Mononuclear cell (primary cell): Measurements from ENCODE around the gene PLEKHA7. TPM values are rescaled to one million over a fixed set of nuclear protein-coding genes. Genes with fewer than 3 reads are reported as not detected.

Experiments used
- H3K27me3 ChIP-seq: 2 replicates; pipeline ENCODE4 v1.6.0; 2011; ENCODE audit warnings: low read length, control low read depth; ENCODE audit not compliant: insufficient read depth
- H3K4me1 ChIP-seq: 2 replicates; pipeline ENCODE4 v1.5.1; 2011; ENCODE audit warnings: mild to moderate bottlenecking, low read length, control low read depth; ENCODE audit not compliant: insufficient read depth
- H3K4me3 ChIP-seq: 2 replicates; pipeline ENCODE4 v1.5.1; 2011; ENCODE audit warnings: mild to moderate bottlenecking, low read length, moderate library complexity
- H3K9me3 ChIP-seq: 2 replicates; pipeline ENCODE4 v1.5.1; 2011; ENCODE audit warnings: low read depth, mild to moderate bottlenecking, control low read depth, low read length
- total RNA-seq: library from RNA; depleted of rRNA; stranded (reverse); fragments of >200 nt; gene quantifications from one replicate; pipeline ENCODE4 v1.2.3, GENCODE V29; 2012

Gene PLEKHA7
- total RNA-seq, 1 donor: 1.7 TPM

- Histone ChIP-seq H3K9me3 (no peaks in the 10 kb centered on the region), H3K4me3 (no peak overlapping the region), H3K4me1 (peaks cover 17% of the 10 kb centered on the region), H3K27me3 (no peaks in the 10 kb centered on the region)
Measured at GRCh38 chr11:16781936-16782919, 232.0 kb downstream of the PLEKHA7 start.

- H3K4me3 ChIP-seq: no peak overlapping the region
- peaks cover 17% of the 10 kb centered on the region for H3K4me1 ChIP-seq
- H3K27me3 ChIP-seq: no peaks in the 10 kb centered on the region
- H3K9me3 ChIP-seq: no peaks in the 10 kb centered on the region
Measured at GRCh38 chr11:16780698-16781550, 233.3 kb downstream of the PLEKHA7 start.

GRCh38 chr11:16780146-16780545 lies 234.1 kb downstream of the PLEKHA7 start:
- H3K4me1 ChIP-seq: peaks cover 11% of the 10 kb centered on the region
- H3K4me3 ChIP-seq: no peak overlapping the region
- no peaks in the 10 kb centered on the region for H3K9me3 ChIP-seq
- H3K27me3 ChIP-seq: no peaks in the 10 kb centered on the region

- Histone ChIP-seq H3K4me3 (no peak overlapping the region), H3K27me3 (no peaks in the 10 kb centered on the region), H3K9me3 (no peaks in the 10 kb centered on the region), H3K4me1 (peaks cover 11% of the 10 kb centered on the region)
Measured at GRCh38 chr11:16779436-16779835, 234.8 kb downstream of the PLEKHA7 start.

DNA sequence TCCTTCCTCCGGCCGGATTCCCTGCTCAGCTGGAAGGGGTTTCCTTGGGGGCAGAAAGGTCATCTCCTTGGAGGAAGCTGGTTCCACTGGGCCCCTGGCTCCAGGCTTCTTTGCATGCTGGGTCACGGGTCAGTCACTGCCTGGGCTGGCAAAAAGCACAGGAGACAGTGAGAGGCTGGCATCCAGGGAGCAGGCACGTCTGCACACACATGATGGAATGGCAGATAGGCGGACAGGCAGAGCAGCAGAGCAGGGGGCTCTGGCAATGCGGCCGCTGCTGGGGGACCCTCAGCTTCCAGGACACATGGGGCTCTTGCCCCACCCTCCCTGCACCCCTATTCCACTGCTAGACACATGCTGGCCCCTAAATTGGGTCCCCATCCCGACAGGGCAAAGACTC lies 235.3 kb downstream of the PLEKHA7 start:
- H3K9me3 ChIP-seq: no peaks in the 10 kb centered on the region
- H3K27me3 ChIP-seq: no peaks in the 10 kb centered on the region
- no peak overlapping the region for H3K4me3 ChIP-seq
- peaks cover 11% of the 10 kb centered on the region for H3K4me1 ChIP-seq

- no peaks in the 10 kb centered on the region for H3K9me3 ChIP-seq
- H3K4me3 ChIP-seq: no peak overlapping the region
- H3K27me3 ChIP-seq: no peaks in the 10 kb centered on the region
- H3K4me1 ChIP-seq: peaks cover 11% of the 10 kb centered on the region
Measured at GRCh38 chr11:16778286-16778685, 235.9 kb downstream of the PLEKHA7 start.

DNA sequence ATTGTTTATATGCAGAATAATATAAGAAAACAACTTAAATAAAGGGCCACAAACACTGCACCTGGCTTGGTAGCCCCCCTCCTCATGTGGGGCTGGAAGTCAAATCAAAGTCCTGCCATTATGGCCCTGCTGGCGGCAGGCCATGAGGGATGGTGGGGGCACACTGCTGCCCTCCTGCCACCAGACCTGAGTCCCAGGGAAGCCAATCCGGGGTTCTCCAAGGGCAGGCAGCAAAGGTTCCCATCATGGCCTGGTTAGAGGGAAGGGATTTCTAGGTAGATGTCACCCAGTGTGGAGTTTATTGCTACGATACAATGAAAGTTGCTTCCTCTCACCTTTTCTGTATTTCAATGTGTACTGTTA lies 236.6 kb downstream of the PLEKHA7 start:
- Histone ChIP-seq H3K4me1 (peaks cover 11% of the 10 kb centered on the region), H3K9me3 (no peaks in the 10 kb centered on the region), H3K4me3 (no peak overlapping the region), H3K27me3 (no peaks in the 10 kb centered on the region)

- Histone ChIP-seq H3K4me3 (no peak overlapping the region), H3K9me3 (no peaks in the 10 kb centered on the region), H3K4me1 (peaks cover 11% of the 10 kb centered on the region), H3K27me3 (no peaks in the 10 kb centered on the region)
Measured at GRCh38 chr11:16776711-16777612, 237.3 kb downstream of the PLEKHA7 start.

DNA sequence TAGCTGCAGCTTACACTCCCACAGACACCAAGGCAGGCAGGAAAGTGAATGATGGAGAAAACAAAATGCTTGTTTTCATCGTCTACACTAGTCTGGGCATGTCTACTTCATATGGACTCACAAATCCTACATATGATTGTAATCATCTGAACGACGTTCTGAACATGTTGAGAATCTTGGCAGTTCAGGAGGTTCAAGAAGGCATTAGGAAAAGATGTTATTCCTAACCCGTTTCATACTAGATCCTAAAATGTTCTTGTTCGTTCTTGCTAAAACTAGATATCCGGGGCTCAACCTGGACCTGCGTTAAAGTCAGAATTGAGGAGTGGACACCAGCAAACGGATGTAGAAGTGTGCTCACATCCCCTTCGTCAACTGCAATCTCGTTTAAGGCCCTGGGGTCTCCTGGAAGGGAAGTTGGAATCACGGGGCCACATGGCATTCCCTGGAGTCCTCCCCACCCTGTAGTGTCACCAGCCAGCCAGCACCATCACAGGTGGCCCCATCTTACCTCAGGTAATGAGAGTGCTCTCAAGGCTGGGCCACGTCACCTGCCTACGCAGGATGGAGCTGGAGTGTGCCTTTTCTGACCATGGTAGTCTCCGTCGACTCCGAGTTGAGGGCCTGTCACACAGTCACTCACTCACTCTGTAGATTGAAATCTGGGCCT lies 238.5 kb downstream of the PLEKHA7 start:
- no peaks in the 10 kb centered on the region for H3K9me3 ChIP-seq
- peaks cover 11% of the 10 kb centered on the region for H3K4me1 ChIP-seq
- H3K27me3 ChIP-seq: no peaks in the 10 kb centered on the region
- H3K4me3 ChIP-seq: no peak overlapping the region

GRCh38 chr11:16774936-16775613 lies 239.1 kb downstream of the PLEKHA7 start:
- Histone ChIP-seq H3K9me3 (no peaks in the 10 kb centered on the region), H3K27me3 (no peaks in the 10 kb centered on the region), H3K4me3 (no peak overlapping the region), H3K4me1 (peaks cover 9% of the 10 kb centered on the region)

DNA sequence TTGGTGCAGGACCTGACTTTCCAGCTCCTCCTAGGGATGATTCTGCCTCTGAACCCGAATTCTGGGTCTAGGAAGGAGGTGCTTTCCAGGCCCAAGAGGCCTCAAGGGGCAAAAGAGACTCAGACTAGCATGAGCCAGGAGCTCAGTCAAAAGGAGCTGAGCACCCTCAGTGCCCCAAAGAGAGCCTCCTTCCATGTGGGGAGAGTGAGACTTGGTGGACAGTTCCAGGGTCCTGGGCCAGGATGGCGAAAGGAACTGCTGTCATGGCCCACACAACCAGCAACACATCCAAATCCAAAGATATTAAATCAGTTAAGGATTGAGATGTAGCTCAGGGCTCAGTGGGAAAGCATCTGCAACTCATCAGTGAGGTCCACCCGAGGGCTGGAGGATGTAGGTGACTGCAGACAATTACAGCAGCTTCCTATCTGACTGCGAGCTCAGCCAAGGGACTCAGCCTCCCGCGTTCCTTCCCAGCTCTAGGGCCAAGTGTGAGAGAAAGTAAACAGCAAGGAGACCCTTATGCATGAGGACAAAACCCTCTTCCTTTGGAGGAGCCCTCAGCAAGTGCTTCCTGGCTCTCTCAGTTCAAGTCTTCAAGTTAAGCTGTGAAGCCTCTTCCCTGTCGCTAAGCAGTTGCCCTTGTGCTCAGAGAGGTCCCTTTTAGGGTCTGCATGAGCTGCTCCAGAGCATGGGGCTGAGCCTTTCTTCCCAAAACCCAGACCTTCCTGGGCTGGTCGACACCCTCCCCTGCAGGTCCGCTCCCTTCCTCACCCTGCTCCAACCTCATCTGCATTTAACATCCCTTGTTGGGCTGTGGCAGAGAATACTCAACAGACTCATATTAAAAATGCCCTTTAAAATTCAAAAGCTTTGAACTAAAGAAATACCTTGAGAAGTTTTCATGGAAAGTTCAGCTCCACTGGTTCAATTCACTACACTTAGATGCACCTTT lies 240.0 kb downstream of the PLEKHA7 start:
- Histone ChIP-seq H3K4me3 (no peak overlapping the region), H3K27me3 (no peaks in the 10 kb centered on the region), H3K9me3 (no peaks in the 10 kb centered on the region), H3K4me1 (peaks cover 4% of the 10 kb centered on the region)

DNA sequence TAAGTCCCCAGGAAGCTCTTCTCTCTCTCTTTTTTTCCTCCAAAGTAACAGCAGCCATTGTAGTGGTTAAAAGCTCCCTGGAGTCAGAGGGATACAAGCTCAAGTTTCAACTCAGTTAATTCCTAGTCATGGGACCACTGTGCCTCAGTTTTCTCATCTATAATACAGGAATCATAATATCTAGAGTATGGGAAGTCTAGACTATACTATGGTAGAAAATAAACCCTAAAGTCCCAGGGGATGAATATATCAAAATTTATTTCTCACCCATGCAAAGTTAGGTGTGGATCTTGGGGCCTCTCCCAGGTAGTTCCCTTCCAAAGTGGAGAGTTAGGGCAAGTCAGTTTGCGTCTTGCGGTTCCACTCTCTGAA lies 242.1 kb downstream of the PLEKHA7 start:
- Histone ChIP-seq H3K9me3 (no peaks in the 10 kb centered on the region), H3K27me3 (no peaks in the 10 kb centered on the region), H3K4me1 (no peaks in the 10 kb centered on the region), H3K4me3 (no peak overlapping the region)
